T-helper 1 cell treated with Interleukin-12 subunit alpha and Interleukin-12 subunit beta and Interleukin-4 antibody, amounts not matched to agents 30 ng/mL and 1 ng/mL, for 36 hours (primary cell): ENCODE data around the gene SUN2. TPM values are rescaled to one million over a fixed set of nuclear protein-coding genes. Genes with fewer than 3 reads are reported as not detected.

Source experiments
- intact Hi-C: fragments of 100-400 bp; cut with micrococcal nuclease; formaldehyde crosslinking; loops from one replicate; pipeline ENCODE4 v1.15.1; 2024
- total RNA-seq: library from RNA; stranded (reverse); gene quantifications from 2 replicates; pipeline ENCODE4 v1.2.3, GENCODE V29; 2022

Gene SUN2
- total RNA-seq, 1 donor from 2014 or later = 541 TPM

DNA sequence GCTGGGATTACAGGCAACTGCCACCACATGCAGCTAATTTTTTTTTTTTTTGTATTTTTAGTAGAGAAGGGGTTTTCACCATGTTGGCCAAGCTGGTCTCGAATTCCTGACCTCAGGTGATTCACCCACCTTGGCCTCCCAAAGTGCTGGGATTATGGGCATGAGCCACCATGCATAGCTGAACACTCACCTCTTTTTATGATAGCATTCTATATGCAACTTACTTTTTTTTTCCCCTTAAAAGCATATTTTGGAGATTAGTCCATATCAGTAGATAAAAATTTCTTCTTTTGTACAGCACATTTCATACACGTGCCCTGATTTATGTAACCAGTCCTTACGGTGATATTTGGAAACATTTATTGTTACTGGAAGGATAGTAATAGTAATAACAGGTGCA, 35.4 kb downstream of the SUN2 start:
- intact Hi-C loops = no loop called here

DNA sequence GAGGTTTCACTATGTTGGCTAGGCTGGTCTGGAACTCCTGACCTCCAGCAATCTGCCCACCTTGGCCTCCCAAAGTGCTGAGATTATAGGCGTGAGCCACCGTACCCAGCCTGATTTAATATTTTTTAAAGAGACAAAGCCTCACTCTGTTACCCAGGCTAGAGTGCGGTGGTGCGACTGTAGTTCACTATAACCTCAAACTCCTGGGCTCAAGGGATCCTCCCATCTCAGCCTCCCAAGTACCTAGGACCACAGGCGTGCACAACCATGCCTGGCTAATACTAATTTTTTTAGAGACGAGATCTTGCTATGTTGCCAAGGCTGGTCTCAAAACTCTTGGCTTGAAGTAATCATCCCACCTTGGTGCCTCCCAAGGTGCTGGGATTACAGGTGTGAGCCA, 36.6 kb downstream of the SUN2 start:
- intact Hi-C loops = no loop called here

DNA sequence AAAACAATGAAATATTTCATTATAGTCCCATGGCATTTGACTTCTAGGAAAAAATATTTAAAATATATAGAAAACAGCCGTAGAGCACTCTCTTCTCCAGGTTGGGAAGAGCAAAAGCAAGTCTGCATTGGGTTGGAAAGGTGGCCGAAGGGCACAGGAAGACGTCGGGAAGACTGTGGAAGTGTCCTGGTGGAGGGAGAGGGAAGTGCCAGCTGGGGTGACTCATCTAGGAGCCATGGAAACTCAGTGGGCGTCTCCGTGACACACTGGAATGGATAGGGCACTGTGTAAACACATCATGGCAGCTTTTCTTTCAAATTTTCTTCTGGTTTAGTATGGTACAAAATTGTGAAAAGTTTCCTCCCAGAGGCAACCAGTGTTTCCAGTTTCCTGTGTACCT, 37.4 kb downstream of the SUN2 start:
- intact Hi-C loops = no loop called here

- intact Hi-C loops = no loop called here
These were observed 38.6 kb downstream of the SUN2 start for GRCh38 chr22:38717244-38717643.

- intact Hi-C loops = no loop called here
These were observed 39.0 kb downstream of the SUN2 start for GRCh38 chr22:38716826-38717225.

DNA sequence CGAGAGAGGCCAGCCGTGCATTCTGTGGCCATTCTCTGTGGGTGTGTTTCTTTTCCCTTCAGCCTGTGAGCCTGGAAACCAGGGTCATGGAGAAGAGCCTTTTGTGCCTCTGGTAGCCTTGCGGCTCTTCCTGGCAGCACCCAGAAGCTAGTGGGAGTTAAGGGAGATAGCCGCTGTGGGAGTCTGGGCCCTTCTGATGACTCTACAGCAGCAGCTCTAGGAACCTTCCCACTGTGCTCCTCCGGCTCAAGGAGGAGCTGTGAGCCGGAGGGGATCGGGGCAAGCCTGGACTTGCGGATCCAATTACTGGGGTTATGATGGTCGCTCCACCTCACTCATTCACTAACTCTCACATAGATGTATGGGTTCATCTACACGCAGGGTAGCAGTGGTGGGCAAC, 39.5 kb downstream of the SUN2 start:
- intact Hi-C loops = no loop called here

DNA sequence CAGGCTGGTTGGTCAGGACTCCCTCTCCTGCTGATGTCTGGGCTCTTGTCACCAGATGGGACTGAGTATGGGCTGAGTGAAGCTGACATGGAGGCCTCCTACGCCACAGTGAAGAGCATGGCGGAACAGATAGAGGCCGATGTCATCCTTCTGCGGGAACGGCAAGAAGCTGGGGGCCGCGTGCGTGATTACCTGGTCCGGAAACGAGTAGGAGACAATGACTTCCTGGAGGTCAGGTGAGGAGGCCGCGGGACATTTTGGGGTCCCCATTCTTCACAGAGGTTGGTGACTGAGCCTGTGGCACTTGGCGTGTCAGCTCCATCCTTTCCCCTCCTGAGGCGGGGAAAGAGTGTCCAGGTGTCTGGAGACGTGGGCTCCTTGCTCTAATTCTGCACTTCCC, 39.9 kb downstream of the SUN2 start:
- intact Hi-C loops = no loop called here

DNA sequence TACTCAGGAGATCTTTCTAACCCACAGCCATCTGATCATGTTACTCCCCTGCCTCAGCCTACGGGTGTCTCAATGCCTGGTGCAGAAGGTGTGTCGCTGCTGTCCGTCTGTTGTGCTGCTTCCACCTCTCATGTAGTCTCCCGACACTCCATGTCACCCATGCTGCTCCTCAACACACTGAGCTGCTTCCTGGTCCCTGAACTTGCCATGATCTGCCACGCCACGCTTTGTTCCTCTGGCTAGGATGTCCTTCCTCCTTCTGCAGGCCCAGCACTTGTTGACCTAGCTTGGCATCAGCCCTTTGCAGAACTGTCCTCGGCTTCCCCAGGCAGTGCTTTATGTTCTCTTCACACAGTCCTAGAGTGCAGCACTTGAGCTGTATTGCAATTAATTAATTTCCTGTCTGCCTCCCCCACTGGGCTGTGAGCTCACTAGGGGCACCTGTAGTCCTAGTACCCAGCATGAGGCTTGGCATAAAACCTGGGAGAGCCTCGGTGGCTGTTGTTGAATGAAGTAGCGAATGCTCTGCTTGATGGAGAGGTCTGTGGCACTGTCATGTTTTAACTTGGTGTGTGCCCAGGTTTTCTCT, 40.5 kb downstream of the SUN2 start:
- intact Hi-C loops = no loop called here

GRCh38 chr22:38713921-38714320, 41.9 kb downstream of the SUN2 start:
- intact Hi-C loops = no loop called here

GRCh38 chr22:38712486-38713207, 43.2 kb downstream of the SUN2 start:
- intact Hi-C loops = no loop called here

DNA sequence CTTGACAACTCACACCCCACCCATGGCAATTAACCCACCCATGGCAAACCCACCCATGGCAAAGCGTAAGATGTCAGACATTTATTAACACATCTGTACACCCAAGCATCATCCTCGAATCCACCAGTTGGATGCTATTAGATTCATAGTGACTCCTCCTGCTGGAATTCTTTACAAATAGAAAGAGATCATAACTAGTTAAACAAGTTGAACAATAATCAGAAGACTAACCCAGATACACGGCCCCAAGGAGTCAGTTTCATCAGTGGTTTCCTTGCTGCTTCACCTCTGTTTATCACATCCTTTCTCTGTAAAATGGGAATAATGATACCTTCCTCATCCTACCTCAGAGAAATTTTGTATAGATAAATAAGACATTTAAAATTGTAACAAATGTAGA, 44.9 kb downstream of the SUN2 start:
- intact Hi-C loops = no loop called here

- intact Hi-C loops = no loop called here
These were observed 45.4 kb downstream of the SUN2 start for GRCh38 chr22:38710351-38710750.

DNA sequence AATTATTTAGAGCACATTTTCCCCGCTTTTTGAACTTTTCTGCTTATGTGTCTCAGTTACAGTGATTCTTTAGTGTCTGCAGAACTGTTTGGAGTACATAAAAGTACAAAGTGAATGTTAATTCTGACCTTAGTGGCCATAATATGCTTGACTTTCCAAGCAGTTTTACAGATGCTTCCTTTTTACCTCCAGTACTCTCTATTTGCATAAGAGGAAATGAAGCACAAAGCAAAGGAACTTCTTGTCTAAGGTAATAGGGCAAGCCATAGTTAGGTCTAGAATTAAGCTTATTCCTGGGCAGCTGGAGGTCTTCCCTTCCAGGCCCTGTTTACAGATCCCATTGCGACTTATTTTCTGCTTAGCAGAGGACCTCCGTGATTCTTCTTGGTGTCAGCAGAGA, 46.5 kb downstream of the SUN2 start:
- intact Hi-C loops = loop anchor here (5.0 kb wide), 3 partner anchors 312 to 813 kb away; partner anchors contain the start of genes ATF4 and TMEM184B

- intact Hi-C loops = loop anchor here (5.0 kb wide), 3 partner anchors 311 to 814 kb away; partner anchors contain the start of genes ATF4 and TMEM184B
These were observed 47.8 kb downstream of the SUN2 start for GRCh38 chr22:38707984-38708383.

- intact Hi-C loops = loop anchor here (5.0 kb wide), 3 partner anchors 310 to 815 kb away; partner anchors contain the start of genes ATF4 and TMEM184B
These were observed 48.5 kb downstream of the SUN2 start for GRCh38 chr22:38707346-38707745.

- intact Hi-C loops = loop anchor here (5.0 kb wide), 3 partner anchors 310 to 815 kb away; partner anchors contain the start of genes ATF4 and TMEM184B
These were observed 49.0 kb downstream of the SUN2 start for GRCh38 chr22:38706901-38707195.

- intact Hi-C loops = loop anchor here (5.0 kb wide), 3 partner anchors 309 to 816 kb away; partner anchors contain the start of genes ATF4 and TMEM184B
These were observed 49.5 kb downstream of the SUN2 start for GRCh38 chr22:38706101-38706900.

DNA sequence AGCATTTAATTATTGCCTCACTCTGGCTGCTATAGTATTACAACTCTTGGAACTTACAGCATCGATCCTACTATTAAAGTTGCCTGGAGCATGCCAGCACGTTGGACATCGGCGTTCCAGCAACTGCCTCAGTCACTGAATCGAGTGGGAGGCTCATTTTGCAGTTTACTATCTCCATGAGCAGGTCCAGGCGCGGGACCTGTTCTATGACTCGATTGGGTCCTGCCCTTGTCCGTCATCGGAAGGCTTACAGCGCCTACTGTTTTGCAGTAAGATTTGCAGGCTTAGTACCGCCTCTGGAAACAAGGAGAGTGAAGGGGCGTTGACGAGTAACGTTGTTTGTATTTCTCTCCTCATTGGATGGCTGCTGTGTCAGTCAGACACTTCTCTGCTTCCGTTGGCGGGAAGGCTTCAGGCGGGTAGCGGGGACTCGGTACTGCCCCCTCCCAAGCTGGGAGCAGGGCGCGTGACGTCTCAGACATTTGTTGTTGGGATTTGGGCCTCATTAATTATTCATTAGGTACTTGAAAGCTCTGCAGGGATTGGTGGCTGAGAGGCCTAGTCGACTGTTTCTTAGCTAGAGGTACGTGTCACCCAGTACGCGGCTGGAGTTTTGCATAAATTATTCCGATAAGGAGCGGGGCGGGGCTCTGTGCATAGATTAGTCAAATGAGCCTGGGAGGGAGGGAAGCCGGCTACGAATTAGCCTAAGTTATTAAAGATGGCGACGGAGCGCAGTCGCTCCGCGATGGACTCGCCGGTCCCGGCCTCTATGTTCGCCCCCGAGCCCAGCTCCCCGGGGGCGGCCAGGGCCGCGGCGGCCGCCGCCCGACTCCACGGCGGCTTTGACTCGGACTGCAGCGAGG, 50.3 kb downstream of the SUN2 start, which contains the start of gene GTPBP1:
GTPBP1 (plus strand) TSS at position 710 of the 866 bp plus-strand sequence; CDS start at position 722, 12 bp downstream.
- intact Hi-C loops = loop anchor here (1.0 to 5.0 kb wide), 16 partner anchors 24 to 817 kb away; partner anchors contain the start of genes ATF4, CBX6, CBX7 and CBY1

GRCh38 chr22:38704654-38705234, 51.1 kb downstream of the SUN2 start:
- intact Hi-C loops = loop anchor here (1.0 to 5.0 kb wide), 16 partner anchors 23 to 818 kb away; partner anchors contain the start of genes ATF4, CBX6, CBX7 and CBY1
